ENCODE measurements around the gene CACNA1I.

CACNA1I gene

DNA sequence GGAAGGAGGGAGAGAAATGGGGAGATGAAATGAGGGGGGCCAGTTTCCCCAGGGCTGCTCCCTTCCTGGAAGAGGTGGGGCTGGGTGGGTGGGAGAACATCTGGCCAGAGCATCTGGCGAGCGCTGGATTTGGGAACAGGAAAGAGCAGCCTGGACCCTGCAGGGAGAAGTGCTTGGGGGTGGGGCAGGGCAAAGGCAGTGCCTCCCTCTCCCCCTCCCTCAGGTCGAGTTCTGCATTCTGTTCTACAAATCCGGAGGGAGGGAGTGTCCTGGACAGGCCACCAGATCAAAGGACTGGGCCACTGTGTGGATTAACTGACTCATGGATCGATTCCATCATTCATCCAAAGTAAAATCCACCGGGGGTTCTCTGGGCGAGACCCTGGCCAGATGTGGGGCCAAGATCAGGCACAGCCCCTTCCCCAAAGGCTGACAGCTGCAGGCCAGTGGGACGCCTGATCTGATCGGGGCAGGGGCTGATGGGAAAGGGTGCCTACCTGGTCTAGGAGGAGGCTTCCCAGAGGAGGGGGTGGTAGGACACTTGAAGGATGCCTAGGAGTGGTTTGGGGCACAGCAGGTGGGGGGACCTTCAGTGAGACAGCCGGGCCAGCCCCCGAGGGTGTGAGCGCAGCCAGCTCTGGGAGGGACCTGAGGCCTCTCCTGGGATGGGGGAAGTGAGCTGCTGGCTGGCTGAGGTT lies 57.5 kb downstream of the CACNA1I start:
- no peak for DNase-seq

DNA sequence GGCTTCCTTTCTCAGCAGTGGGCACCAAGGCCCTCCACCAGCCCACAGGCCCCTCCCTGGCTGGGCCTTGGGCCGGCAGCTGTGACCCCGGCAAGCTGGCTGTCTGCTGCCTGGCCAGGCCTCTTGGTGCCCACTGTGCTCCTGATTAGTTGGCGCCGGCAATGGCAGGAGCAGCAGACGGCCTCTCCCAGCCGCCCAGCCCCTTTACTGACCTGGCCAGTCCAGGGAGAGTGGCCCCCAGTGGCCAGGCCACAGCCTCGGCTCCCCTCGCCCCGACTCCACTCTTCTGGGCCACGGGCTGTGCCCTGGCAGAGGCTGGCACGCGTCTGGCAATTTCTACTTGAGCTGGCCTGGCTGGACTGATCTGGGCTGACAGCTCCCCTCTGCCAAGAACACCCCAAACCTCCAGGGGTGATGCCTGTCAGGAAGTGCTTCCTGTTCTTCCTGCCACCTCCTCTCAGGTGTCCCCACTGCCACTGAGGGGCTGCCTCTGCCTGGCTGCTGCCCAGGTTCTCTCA lies 58.1 kb downstream of the CACNA1I start:
- DNase-seq, result no peak

DNA sequence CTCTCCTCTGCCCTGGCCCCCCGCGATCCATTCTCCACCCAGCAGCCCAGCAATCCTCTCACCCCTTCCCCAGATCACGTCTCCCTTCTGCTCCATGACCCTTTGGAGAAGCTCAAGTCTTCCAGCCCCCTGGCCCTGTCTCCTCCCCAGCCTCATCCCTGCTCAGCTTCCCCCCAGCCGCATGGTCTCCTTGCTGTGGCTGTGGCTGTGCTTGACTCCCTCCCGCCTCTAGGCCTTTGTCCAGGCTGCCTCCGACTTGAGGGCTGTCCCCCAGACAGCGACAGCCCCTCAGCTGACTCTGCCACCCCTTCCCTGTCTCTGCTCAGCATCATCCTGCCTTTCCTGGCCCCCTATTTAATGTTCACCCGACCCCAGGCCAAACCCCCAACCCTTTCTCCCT lies 59.3 kb downstream of the CACNA1I start:
- no peak for DNase-seq

DNA sequence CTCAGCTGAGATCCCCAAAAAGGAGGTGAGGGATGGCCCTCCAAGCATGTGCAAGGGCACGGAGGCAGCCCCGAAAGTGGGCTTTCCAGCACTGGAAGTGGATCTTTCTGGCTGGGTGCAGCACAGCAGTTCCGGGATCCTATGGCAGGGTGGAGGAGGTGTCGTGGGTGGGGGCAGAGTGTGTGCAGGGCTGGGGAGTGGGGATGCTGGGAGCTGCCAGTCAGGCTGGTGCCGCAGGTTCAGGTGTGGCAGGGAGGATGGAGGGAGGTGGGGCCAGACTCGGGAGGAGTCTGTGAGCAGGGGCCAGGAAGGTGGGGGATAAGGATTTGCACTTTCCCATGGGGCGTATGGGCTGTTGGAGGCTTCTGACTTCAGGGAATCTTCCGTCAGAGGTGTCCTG lies 60.2 kb downstream of the CACNA1I start:
- no peak for DNase-seq

DNA sequence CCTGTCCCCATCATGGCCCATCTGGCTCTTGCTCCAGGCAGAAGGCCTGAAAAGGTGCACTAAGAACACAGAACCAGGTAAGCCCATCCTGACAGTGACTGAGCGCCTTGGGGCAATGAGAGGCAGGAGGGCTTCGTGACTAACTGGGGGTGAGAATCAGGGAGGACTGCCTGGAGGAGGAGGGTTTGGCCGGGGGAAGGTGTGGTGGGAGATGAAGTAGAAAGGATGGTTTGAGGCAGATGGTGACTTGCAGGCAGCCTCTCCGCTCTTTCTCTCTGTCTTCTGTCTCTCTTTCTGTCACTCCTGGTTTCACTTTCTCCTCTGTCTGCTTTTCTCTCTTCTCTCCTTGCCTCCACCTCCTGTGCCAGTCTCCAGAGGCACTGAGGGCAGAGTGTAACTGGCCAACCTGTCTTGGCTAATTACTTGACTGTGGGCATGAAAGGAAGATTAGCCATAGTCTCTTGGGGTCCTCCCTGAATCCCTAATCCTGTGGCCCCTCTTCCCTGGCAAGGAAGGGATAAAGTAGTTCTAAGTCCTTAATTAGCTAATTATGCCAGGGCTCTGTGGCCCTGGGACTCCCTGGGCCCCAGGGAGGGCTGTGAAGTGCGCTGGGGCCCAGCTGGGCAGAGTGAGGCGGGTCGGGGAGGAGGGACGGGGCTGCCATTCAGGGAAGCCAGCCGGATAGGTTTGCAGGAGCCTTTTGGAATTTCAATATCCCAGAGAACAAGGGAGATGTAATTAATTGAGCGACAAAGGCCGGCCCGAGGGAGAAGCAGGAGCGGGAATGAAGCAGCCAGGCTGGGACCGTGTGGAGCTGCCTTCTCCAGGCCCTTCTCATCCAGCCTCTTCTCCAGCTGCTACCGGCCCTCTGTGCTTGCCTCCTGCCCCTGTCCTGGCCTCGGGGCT lies 61.1 kb downstream of the CACNA1I start:
- no peak for DNase-seq

DNA sequence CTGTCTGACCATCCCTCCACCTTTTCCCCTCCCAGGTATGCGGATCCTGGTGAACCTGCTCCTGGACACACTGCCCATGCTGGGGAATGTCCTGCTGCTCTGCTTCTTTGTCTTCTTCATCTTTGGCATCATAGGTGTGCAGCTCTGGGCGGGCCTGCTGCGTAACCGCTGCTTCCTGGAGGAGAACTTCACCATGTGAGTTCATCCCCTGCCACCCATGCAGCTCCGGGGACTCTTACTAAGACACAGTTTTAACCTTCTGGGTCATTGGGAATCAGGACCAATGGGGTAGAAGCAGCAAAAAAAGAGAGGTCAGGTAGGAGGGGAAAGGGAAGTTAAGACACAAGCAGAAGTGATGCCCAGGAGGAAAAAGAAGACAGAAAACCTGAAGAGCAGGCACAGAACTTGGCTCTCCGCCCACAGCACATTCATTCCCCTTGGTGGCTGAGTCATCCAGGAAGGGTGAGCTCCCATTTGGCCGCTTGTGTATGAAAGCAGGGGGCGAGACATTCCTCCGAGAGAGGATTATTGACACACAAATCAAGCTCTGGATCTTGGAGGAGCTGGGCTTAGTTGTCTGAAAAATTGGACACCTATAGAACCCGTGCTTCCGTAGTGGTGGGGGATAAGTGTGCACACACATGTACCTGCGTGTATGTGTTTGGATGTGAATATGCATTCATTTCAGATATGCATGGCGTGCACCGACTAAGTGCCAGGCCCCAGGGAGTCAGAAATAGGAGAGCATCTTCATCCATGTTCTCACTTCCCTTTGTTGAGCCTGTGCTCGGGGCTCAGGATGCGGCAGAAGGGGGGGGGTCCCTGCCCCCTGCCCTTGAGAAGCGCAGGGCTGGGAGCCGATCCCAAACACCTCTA lies 64.2 kb downstream of the CACNA1I start:
- DNase-seq, result peak; percentile 50

DNA sequence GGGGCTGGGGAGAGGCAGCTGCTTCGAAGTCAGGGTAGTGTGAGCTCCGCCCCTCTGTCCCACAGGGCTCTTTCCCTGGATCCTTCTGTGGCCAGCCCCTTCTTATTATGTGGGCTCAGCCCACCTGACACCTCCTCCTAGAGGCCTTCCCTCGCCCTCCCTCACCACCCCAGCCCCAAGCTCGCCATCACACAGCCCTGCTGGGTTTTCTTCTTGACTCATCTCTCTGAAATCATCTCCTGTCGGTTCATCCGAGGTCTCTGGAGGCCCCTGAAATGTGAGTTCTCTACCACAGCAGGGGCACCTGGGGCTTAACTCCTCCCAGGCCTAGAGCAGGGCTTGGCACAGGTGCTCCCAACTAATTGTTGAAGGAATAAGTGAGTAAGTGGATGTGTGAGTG lies 65.2 kb downstream of the CACNA1I start:
- DNase-seq, result no peak

DNA sequence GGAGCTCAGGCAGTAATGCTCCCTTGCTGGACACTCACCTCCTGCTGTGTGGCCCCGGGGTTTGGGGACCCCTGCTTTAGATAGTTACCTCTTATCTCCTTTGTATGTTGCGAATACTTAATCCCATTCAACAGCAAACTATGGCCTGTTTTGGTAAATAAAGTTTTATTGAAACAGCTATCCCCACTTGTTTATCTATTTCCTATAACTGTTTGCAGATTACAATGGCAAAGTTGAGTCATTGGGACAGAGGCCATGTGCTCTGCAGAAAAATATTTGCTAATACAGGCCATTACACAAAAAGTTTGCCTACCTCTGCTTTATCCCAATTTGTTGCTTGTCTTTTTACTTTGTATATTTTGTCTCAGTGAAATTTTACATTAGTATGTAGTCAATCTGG lies 68.4 kb downstream of the CACNA1I start:
- DNase-seq, result no peak

DNA sequence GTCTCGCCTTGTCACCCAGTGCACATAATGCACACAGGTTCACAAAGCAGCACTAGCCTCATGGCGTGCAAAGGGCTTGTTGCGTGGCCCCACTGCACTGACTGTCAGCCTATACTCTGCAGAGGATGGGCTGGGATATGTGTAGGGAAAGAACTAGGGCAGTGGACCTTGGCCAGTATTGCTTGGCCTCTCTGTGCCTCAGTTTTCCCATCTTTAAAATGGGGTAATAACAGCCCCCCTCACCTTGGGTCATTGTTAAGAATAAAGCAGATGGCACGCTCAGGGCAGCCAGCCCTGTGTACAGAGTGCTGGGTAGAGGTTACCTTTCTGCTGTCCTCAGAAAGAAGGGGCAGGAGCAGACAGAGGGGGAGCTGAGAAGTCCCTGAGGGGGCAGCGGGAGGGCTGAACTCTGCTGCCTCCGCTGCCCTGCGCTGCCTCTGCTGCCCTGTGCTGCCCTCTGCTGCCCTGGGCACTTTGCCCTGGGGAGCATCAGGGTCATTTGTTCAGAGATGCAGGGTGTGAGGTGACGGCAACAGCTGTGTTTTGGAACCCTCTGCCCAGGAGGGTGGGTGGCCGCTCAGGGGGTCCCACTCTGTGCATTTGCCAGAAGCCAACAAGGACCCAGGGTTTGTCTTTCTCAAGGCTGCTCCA lies 71.2 kb downstream of the CACNA1I start:
- DNase-seq, result no peak

DNA sequence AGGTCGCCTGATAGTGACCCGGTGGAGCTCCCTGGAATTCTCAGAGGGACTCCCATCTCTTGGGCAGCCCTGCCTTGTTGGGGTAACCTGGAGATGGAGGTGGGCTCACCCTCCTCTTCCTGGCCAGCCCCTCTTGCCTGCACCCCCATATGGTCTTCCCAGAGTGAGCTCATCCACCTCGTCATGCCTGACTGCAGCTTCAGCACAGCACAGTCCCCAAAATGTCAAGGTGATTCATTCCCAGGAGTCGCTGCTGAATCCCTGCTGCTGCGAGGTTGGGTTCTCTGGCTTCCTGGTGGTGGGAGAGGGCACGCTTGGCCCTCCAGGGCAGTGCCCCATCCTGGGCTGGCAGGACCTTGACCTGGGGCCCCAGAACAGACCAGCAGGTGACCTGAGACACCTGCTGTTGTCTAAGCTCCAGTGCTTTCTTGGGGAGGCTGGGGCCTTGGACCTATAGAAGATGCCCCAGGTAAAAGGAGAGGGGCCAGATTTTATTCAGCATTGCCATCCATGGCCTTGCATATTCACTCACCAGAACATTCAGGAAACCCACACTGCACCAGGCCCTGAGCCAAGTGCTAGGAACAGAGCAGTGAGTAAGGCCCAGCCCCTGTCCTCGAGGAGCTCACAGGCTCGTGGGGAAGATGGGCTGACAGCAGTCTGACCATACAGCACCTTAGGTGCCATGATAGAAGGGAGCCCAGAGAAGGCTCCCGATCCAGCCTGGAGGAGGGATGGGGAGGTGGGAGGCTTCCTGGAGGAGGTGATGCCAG lies 72.9 kb downstream of the CACNA1I start:
- no peak for DNase-seq

DNA sequence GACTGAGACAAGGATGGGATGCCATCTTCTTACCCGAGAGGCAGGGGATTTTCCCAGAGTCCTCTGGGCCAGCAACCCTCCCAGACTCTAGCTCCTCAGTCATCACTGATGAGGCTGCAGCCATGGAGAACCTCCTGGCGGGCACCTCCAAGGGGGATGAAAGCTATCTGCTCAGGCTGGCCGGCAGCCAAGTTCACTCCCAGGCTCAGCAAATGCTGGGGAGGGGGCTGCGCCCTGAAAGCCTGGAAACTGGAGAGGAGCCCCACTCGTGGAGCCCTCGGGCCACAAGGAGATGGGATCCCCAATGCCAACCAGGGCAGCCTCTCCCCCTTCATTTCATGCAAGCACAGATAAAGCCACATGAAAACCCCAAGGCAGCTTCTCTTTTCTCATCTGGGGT lies 75.0 kb downstream of the CACNA1I start:
- no peak for DNase-seq

DNA sequence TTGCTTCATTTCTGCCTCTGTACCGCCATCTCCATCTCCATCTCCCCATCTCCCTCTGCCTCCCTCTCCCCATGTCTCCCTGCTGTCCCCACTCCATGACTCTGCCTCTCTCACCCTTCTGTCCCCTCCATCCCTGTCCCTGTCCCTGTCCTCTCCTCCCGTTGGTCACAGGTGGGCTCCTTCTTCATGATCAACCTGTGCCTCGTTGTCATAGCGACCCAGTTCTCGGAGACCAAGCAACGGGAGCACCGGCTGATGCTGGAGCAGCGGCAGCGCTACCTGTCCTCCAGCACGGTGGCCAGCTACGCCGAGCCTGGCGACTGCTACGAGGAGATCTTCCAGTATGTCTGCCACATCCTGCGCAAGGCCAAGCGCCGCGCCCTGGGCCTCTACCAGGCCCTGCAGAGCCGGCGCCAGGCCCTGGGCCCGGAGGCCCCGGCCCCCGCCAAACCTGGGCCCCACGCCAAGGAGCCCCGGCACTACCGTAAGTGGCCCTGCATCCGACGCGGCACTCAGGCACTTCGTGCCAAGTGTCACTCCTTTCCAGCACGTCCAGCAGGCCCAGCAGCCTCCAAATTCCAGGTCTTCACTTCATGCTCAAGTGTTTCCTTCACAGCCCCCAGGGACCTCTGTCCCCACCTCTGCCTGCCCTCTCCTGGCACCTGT lies 76.0 kb downstream of the CACNA1I start:
- no peak for DNase-seq

DNA sequence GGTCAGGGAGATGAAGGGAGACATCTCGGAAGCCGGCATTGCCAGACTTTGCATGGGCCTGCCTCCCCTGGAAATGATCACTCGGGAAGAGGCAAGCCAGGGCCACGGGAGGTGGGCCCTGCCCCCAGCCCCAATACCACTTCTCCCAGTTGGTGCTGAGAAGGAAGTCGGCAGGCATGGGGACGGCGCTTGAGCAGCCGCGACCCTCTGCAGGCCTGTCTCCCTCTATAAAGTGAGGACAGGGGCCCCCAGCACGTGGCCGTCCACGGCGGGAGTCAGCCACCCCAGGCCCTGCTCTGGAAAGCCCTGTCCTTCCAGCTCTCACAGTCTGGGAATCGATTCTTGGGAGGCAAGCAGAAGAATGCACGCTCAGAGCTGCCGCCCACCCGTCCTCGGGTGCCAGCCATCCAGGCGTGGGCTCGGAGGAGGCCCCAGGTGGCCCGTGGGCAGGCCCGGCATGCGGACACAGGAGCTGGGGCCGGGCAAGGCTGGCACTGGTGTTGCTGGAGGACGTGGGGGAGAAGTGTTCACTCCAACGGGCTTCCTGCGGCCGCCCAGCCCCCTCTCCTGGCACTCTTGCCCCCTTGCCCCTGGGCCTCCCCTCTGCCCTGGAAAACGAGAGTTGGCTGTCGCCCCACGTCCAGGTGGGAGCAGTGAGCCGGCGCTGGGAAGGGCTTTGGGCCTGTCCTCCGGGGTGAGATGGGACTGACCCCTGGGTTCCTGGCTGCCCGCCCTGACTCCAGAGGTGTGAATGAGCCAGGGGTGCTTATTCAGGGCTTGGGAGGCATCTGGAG lies 77.5 kb downstream of the CACNA1I start:
- no peak for DNase-seq

DNA sequence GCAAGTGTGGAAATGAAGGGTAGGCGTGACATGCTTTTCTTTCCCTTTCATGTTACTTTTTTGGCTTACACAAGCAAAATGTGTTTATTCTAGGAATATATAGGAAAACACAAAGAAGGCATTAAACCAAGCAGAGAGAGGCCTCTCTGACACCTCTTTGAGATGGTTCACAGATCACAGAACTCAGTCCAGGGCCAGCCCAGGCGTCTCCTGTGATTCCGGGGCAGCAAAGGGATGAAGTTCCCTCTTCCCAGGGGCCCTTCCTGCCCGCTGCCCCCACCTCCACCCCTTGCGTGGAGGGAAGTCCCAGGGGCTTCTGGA lies 78.0 kb downstream of the CACNA1I start:
- DNase-seq, result no peak

DNA sequence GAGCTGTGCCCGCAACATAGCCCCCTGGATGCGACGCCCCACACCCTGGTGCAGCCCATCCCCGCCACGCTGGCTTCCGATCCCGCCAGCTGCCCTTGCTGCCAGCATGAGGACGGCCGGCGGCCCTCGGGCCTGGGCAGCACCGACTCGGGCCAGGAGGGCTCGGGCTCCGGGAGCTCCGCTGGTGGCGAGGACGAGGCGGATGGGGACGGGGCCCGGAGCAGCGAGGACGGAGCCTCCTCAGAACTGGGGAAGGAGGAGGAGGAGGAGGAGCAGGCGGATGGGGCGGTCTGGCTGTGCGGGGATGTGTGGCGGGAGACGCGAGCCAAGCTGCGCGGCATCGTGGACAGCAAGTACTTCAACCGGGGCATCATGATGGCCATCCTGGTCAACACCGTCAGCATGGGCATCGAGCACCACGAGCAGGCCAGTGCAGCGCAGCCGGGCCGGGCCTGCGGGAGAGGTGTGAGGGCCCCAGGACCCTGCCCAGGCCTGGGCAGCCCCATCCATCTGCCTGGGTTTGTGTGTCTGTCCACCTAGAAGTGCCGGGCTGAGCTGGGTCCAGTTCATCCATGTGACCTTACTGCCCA lies 79.0 kb downstream of the CACNA1I start:
- no peak for DNase-seq

DNA sequence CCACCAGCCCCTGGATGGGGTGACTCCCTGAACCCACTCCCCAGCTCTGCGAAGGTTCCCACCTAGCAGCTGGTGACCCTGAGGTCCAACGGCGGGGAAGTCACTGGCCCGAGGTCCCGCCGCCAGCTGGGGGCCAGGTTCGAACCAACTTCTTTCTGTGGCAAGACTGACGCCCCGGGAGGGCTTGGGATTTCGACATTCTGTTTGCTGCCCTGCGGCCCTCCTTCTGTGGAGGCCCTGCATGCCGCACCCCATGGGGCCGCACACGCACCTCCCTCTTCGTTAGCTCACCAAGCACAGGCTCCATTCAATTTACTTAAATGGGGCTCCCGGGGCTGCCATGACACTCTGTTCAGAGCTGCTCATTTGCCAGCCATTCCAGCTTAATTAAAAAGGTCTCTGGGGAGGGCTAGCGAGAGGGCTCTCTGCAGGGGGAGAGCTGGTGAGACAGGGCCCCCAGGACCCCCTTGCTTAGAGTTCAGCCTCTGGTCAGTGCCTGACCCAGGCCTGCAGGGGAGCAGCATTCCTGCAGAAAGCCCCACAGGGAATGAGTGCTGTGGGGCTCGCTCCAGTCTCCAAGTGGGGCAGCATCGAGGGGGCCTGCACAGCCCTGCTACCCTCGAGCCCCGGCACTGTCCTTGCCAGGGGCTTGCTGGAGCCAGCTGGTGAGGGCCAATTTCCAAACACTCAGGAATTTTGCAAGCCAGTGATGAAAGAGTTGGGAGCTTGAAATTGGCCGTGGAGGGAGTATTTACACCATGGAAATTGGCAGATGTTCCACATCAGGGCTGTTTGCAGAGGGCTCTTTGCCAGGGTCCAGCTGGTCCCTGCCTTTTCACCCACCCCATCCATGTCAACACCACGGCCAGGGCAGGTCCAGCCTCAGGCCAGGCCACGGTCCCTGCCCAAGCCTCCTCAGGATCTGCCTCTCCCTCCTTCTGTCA lies 80.8 kb downstream of the CACNA1I start:
- DNase-seq, result no peak

DNA sequence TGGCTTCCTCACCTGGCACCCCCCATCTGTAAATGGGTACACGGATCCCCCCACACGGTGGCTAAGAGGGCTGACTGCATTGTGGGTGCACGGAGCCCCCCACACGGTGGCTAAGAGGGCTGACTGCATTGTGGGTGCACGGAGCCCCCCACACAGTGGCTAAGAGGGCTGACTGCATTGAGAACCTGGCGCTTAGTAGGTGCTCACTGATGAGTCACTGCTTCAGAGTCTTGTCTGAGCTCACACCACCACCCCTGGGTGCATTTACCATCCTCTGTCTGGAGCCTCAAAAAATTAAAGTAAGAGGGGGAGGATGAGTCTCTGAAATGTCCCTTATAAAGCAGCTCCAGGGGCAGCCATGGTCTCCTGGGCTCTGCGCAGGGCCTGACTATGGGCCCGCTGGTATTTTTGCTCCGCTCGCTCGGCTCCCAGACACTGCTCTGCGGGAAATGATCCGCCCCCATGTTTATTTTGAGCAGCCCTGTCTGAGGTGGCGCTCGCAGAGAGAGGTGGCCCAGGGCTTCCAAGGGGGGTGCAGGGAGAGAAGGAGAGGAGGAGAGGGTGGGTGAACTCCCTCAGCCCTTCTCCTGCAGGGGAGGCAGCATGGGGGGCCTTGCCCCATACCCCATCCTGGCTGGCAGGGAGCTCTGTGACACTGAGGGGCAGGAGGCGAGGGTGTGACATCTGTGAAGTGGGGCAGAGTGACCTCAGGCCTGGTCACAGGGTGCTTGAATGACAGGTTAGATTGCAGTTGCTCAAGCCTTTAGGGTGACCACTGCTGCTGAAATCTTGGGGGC lies 82.6 kb downstream of the CACNA1I start:
- no peak for DNase-seq

DNA sequence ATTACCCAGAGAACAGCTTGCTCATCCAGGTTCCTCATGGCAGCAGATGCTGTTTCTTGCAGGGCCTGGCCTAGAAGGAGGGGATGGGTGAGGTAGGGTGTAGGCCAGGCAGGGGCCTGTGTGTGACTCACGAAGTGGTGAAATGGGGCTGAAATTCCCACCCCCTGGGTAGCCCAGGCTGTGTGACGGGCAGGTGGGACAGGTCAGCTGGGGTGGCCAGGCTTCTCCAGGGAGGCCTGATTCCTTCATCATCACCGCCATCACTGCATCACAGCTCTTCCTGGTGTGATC lies 83.2 kb downstream of the CACNA1I start:
- no peak for DNase-seq
